ENCODE data around the gene GATAD2A. TPM values are rescaled to one million over a fixed set of nuclear protein-coding genes. Genes with fewer than 3 reads are reported as not detected.

Gene GATAD2A
- total RNA-seq, 1 donor from 2014 or later: 82.6 TPM

GRCh38 chr19:19487077-19487949, 81.8 kb downstream of the GATAD2A start:
- H3K27me3 Mint-ChIP-seq (ENCODE audit: low read depth): no peaks in the 10 kb centered on the region
- H3K27ac Mint-ChIP-seq (ENCODE audit: unreplicated experiment): peak overlapping the region; percentile 85
- DNase-seq (ENCODE audit: low spot score): no peak
- peaks cover 40% of the 10 kb centered on the region for H3K4me1 Mint-ChIP-seq (ENCODE audit: low read depth)
- peaks cover 2% of the 10 kb centered on the region for H3K36me3 Mint-ChIP-seq (ENCODE audit: low read depth)
- no peak for TF ChIP-seq CTCF (IDR thresholded peaks at IDR 0.05)
- H3K9me3 Mint-ChIP-seq (ENCODE audit: low read depth): no peaks in the 10 kb centered on the region
- H3K4me3 Mint-ChIP-seq (ENCODE audit: unreplicated experiment): no peak overlapping the region

GRCh38 chr19:19487950-19488874, 82.7 kb downstream of the GATAD2A start:
- Mint-ChIP-seq H3K27me3 (ENCODE audit: low read depth) (no peaks in the 10 kb centered on the region), H3K4me1 (ENCODE audit: low read depth) (peaks cover 38% of the 10 kb centered on the region), H3K9me3 (ENCODE audit: low read depth) (no peaks in the 10 kb centered on the region), H3K4me3 (ENCODE audit: unreplicated experiment) (no peak overlapping the region), H3K27ac (ENCODE audit: unreplicated experiment) (peak overlapping the region; percentile 95), H3K36me3 (ENCODE audit: low read depth) (peaks cover under 1% of the 10 kb centered on the region)
- no peak for DNase-seq (ENCODE audit: low spot score)
- TF ChIP-seq CTCF (IDR thresholded peaks at IDR 0.05): no peak

DNA sequence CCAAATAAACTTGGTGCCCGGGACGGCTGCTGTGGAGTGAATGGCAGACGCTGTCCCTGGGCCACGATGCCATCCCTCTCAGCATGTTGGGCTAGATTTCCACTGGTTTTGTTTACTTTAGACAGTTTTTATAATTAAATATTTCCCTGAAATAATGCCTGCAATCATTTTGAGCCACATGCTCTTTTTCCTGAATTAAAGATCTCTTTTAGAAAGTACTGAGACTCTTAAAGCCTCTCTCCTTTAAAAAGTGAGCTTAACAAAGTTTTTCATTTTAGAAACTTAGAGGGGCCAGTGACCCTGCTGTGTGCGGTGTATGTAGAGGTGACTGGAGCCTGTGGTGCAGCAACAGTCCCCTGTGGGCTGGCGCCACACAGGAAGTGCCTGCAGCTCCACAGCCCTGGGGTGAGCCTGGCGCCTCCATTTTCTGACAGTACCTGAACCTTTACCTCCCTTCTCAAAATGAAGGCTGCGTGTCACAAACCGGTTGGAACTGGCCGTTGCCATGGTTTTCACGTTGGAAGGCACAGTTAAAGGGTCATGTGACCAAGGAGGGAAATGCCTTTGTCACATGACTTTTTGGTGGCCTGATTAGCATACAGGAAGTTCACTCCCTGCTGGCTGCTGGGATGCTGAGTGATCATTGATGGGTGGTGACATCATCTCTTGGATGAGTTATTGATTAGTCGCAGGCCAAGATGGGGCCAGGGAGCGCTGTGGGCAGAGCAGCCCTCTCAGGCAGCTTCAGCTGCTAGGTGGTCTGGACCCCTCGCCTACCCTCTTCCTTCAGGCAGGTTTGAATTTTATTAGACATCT, 83.6 kb downstream of the GATAD2A start:
- Mint-ChIP-seq H3K9me3 (ENCODE audit: low read depth) (no peaks in the 10 kb centered on the region), H3K36me3 (ENCODE audit: low read depth) (no peaks in the 10 kb centered on the region), H3K27me3 (ENCODE audit: low read depth) (no peaks in the 10 kb centered on the region), H3K4me3 (ENCODE audit: unreplicated experiment) (peak overlapping the region; percentile 47), H3K27ac (ENCODE audit: unreplicated experiment) (peak overlapping the region; percentile 95), H3K4me1 (ENCODE audit: low read depth) (peaks cover 37% of the 10 kb centered on the region)
- no peak for TF ChIP-seq CTCF (IDR thresholded peaks at IDR 0.05)
- no peak for DNase-seq (ENCODE audit: low spot score)

- H3K27ac Mint-ChIP-seq (ENCODE audit: unreplicated experiment): peak overlapping the region; percentile 95
- TF ChIP-seq CTCF (IDR thresholded peaks at IDR 0.05): no peak
- DNase-seq (ENCODE audit: low spot score): no peak
- H3K36me3 Mint-ChIP-seq (ENCODE audit: low read depth): peaks cover 3% of the 10 kb centered on the region
- no peaks in the 10 kb centered on the region for H3K27me3 Mint-ChIP-seq (ENCODE audit: low read depth)
- H3K4me3 Mint-ChIP-seq (ENCODE audit: unreplicated experiment): no peak overlapping the region
- H3K9me3 Mint-ChIP-seq (ENCODE audit: low read depth): no peaks in the 10 kb centered on the region
- peaks cover 37% of the 10 kb centered on the region for H3K4me1 Mint-ChIP-seq (ENCODE audit: low read depth)
Measured at GRCh38 chr19:19489804-19490204, 84.3 kb downstream of the GATAD2A start.
